ENCODE measurements around the gene MT2A.
"Not testable (repeated sequence)": the region's sequence is repeated elsewhere in the genome, so short reads cannot be mapped to it uniquely, and the experiment has no call there.

MT2A gene

GRCh38 chr16:56623184-56623583 lies 14.8 kb downstream of the MT2A start:
- DNase-seq, result not testable (repeated sequence)

- DNase-seq, result no peak
These were observed 15.3 kb downstream of the MT2A start for GRCh38 chr16:56623637-56624036.

GRCh38 chr16:56625140-56625942 lies 17.0 kb downstream of the MT2A start, which contains the start of gene MT1E:
Gene MT1E, plus strand, starts transcription at chr16:56625781. Its CDS starts 71 bp downstream, at chr16:56625852.
- peak; percentile 82 for DNase-seq

GRCh38 chr16:56625943-56626654 lies 17.7 kb downstream of the MT2A start:
- no peak for DNase-seq

- DNase-seq, result no peak
These were observed 18.3 kb downstream of the MT2A start for GRCh38 chr16:56626685-56627084.

- no peak for DNase-seq
These were observed 20.3 kb downstream of the MT2A start for GRCh38 chr16:56628486-56629350.

- DNase-seq, result no peak
These were observed 21.1 kb downstream of the MT2A start for GRCh38 chr16:56629531-56629930.

- DNase-seq, result no peak
These were observed 21.8 kb downstream of the MT2A start for GRCh38 chr16:56630134-56630533.

- DNase-seq, result no peak
These were observed 22.8 kb downstream of the MT2A start for GRCh38 chr16:56631197-56631596.

GRCh38 chr16:56631832-56632155 lies 23.4 kb downstream of the MT2A start:
- DNase-seq, result no peak

- DNase-seq, result no peak
These were observed 23.9 kb downstream of the MT2A start, which contains the start of gene MT1M for GRCh38 chr16:56632156-56632847. Gene MT1M, plus strand, starts transcription at chr16:56632659. Its CDS starts 73 bp downstream, at chr16:56632732.

- DNase-seq, result no peak
These were observed 24.5 kb downstream of the MT2A start for GRCh38 chr16:56632848-56633365.

- no peak for DNase-seq
These were observed 25.2 kb downstream of the MT2A start for GRCh38 chr16:56633535-56633934.

- no peak for DNase-seq
These were observed 26.5 kb downstream of the MT2A start for GRCh38 chr16:56634715-56635440.

GRCh38 chr16:56635441-56635967 lies 27.1 kb downstream of the MT2A start:
- DNase-seq, result no peak

GRCh38 chr16:56636616-56637413 lies 28.4 kb downstream of the MT2A start:
- DNase-seq, result no peak

- no peak for DNase-seq
These were observed 29.7 kb downstream of the MT2A start, which contains the start of gene MT1A for GRCh38 chr16:56637814-56638750. Gene MT1A, plus strand, starts transcription at chr16:56638666. Its CDS starts 73 bp downstream, at chr16:56638739.

- no peak for DNase-seq
These were observed 30.7 kb downstream of the MT2A start for GRCh38 chr16:56639045-56639444.

GRCh38 chr16:56640076-56640475 lies 31.7 kb downstream of the MT2A start:
- DNase-seq, result no peak
